Fibroblast of the aortic adventitia (primary cell): ENCODE results near the gene DNAH11. TPM values are rescaled to one million over a fixed set of nuclear protein-coding genes. Genes with fewer than 3 reads are reported as not detected.

ENCODE experiments used
- DNase-seq: peaks from one replicate; pipeline ENCODE4 v3.0.0-alpha.2; 2010; ENCODE audit warnings: low read depth
- H3K4me3 ChIP-seq: 2 replicates; pipeline ENCODE4 v1.5.1; 2011; ENCODE audit warnings: low read depth, mild to moderate bottlenecking, control low read depth, low read length, moderate library complexity
- total RNA-seq: library from RNA; depleted of rRNA; stranded (reverse); fragments of >200 nt; gene quantifications from 2 replicates; pipeline ENCODE4 v1.2.3, GENCODE V29; 2012; ENCODE audit warnings: low replicate concordance
- TF ChIP-seq, protein P1 (sequence below): IDR thresholded peaks from 2 replicates; pipeline ENCODE4 v1.5.1; 2011; ENCODE audit warnings: mild to moderate bottlenecking, low read length, control low read depth, inconsistent platforms; ENCODE audit not compliant: insufficient read depth

Gene DNAH11
- total RNA-seq, 1 donor: 2.7 TPM

DNA sequence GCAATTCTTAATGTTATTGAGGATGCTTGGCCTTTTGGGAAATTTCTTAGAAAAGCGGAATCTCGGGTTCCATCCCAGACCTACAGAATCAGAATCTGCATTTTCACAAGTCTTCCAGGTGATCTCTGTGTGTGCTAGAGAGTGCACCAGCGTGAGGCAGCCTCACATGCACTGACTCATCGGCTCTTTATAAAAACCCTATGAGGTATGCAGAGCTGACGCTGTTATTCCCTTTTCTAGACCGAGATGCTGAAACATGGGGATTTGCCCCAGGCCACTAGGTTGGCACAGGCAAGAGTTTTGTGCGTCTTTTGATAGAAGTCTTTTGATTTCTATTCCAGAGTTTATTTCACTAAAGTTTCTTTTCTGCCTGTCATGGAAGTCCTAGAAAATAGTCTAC lies 341.7 kb downstream of the DNAH11 start:
- no peak for DNase-seq
- H3K4me3 ChIP-seq: no peak overlapping the region
- TF ChIP-seq, protein P1, sequence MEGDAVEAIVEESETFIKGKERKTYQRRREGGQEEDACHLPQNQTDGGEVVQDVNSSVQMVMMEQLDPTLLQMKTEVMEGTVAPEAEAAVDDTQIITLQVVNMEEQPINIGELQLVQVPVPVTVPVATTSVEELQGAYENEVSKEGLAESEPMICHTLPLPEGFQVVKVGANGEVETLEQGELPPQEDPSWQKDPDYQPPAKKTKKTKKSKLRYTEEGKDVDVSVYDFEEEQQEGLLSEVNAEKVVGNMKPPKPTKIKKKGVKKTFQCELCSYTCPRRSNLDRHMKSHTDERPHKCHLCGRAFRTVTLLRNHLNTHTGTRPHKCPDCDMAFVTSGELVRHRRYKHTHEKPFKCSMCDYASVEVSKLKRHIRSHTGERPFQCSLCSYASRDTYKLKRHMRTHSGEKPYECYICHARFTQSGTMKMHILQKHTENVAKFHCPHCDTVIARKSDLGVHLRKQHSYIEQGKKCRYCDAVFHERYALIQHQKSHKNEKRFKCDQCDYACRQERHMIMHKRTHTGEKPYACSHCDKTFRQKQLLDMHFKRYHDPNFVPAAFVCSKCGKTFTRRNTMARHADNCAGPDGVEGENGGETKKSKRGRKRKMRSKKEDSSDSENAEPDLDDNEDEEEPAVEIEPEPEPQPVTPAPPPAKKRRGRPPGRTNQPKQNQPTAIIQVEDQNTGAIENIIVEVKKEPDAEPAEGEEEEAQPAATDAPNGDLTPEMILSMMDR: no peak

DNA sequence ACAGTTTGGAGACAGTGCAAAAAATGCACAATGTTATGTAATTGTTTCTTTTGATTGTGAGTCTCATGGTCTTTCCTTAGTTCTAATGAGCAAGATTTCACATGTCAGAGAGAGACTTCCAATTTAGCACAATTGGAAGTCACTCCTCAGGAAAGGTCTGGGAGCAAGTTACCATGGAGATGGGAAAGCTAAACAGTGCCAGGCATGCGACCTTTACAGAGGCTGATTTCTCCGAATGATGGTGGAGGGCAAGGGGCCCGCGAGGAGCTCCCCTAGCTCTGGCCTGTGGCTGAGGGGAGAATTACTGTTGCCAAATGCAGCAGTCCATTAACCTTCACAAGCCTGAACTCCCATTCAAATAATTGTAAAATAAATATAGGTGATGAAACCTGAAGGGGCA lies 343.6 kb downstream of the DNAH11 start:
- no peak for DNase-seq
- H3K4me3 ChIP-seq: no peak overlapping the region
- TF ChIP-seq, protein P1: no peak

DNA sequence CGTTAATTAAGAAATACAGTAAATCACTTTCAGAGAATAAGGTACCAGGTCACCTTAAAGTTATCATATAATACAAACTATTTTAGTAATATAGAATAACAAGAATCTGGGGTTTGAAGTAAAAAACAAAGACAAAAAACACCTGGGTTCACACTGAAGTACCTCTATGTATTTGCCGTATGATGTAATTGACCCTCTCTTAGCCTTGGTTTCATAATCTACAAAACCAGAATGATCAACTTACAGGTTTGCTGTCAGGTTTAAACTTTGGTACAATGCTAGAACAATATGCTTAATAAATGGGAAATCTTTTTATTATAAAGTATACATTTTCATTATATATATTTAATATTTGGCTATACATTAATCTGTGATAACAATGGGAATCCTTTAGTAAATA lies 344.5 kb downstream of the DNAH11 start:
- TF ChIP-seq, protein P1: no peak

DNA sequence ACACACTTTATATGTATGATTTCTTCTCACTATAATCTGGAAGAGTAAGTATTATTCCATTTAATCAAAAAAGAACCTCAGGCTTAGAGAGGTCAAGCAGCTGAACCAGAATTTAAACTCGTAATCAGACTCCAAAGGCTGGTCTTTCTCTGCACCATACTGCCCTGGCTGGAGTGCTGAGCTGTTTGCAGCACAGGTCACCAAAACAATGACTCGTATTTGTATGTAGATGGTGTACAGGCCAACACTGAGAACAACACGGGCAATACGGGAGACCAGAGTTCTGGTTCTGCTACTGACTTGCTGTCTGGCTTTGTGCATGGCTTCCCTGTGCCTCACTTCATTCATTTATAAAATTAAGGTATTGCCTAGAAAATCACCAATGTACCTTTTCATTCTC lies 344.9 kb downstream of the DNAH11 start:
- DNase-seq: no peak
- TF ChIP-seq, protein P1: no peak
- no peak overlapping the region for H3K4me3 ChIP-seq

More for the DNA sequence above, 344.5 kb downstream of the DNAH11 start:
- DNase-seq: no peak
- no peak overlapping the region for H3K4me3 ChIP-seq

DNA sequence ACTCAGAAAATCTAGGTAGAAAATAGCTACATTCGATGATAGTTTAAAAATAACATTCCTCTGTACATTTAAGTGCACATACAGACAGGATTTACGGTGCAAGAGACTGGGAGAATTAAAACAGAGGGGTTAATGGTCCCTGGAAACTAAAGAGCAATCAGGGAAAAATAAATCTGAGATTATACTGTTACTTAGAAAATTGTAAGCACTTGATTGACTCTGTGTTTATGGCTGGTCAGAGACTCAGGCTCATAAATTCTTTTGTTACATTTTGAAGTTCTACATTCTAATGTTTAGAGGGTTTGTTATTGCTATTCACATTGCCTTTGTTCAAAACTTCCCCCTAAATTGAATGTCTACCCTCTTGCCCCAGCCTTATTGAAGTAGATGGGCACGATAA lies 348.5 kb downstream of the DNAH11 start:
- H3K4me3 ChIP-seq: no peak overlapping the region
- TF ChIP-seq, protein P1: no peak
- DNase-seq: no peak

DNA sequence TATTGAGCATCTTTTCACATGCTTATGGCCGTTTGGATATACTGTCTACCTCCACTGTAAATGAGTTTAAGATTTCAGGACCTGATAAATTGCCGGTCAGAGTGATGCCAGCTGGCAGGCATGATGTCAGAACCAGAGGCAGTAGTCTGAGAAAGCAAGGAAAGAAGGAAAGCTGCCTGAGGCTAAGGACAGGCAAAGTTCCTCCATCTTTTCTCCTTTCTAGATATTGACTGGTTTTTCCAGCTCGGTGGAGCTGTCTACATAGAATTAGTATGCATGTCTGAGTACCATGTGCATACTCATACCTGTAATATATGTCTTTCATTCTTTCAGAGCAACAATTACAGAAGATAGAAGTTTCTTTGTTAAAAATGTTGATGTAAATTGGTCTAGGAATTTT lies 350.6 kb downstream of the DNAH11 start:
- no peak overlapping the region for H3K4me3 ChIP-seq
- TF ChIP-seq, protein P1: no peak
- DNase-seq: no peak

DNA sequence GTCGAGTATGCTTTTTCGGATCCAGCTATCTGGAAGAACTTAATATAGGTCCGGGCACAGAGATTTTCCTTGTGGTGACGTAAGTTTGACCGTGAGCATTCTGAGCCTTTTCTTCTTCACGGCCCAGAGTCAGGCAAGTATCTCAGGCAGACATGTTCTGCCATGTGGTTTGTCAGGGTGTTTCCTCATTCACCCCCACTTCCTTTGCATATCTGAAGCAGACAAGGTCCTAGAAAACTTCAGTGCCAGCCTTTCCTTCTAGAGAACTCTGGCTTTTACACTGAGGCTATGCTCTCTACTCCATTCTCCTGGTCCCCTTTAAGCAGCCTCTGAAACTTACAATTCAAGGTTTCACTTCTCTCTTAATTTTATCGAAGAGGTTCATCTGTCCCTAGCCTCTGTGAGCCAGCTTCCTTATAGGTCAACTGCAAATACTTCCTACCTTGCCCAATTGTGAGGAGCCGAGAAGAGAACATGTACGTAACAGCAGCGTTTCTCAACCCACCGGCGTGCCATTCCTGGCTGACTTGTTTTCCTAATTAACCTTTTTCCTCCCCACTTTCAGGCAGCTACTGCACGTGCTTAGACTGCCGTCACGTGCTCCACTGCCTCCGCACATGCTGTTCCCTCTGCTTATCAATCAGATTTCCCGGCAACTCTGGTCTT lies 355.6 kb downstream of the DNAH11 start:
- TF ChIP-seq, protein P1: no peak
- no peak for DNase-seq
- no peak overlapping the region for H3K4me3 ChIP-seq
